ENCODE results near the gene FANCI. TPM values are rescaled to one million over a fixed set of nuclear protein-coding genes. Genes with fewer than 3 reads are reported as not detected.

The FANCI gene
- total RNA-seq, 2 experiments from 2014 or later: 6.1 to 7.1 TPM

DNA sequence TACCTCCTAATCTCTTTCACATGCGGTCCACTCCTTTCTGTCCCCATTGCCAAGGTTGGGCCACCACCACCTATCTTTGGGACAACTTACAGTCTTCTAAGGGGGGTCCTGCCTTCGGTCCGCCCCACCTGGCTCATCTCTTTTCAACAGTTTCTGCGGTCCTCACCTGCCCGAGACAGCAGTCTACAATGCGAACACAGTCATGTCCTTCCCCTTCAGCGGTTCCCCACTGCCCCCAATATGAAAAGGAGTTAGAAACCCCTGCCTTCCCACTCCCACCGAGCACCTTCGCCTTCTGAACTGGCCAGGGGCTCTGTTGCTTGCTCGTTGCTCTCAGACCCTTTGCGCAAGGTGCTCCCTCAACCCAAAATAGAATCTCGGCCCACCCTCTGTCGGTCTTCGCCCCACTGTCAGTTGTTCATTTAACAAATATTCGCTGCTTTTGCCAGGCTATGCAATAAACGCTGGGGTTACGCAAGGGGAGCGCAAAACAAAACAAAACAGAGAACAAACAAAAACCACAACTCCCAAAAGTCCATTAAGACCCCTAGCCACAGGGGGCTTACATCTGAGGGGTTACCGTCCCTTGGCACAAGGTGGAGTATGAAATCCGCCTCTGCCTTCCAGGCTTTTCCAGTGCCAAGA lies 611 bp upstream of the FANCI start:
- no peaks in the 10 kb centered on the region for H3K9me3 Mint-ChIP-seq
- ATAC-seq (ENCODE audit: poor library complexity) (no peak), DNase-seq (peak in 2 of 14 experiments; percentile 4 to 15)
- Histone ChIP-seq H3K4me1 (ENCODE audit: insufficient read depth, low read length) (peaks cover 26% of the 10 kb centered on the region), H3K36me3 (ENCODE audit: insufficient read depth, low read length) (peaks cover 5% of the 10 kb centered on the region), H3K27ac (ENCODE audit: low read depth in 1 of 2, low read length in 2 of 2) (no peak overlapping the region), H3K27me3 (ENCODE audit: control insufficient read depth in 1 of 2, insufficient read depth in 2 of 2, low read length in 2 of 2) (no peaks in the 10 kb centered on the region), H3K4me3 (ENCODE audit: low read length) (peak overlapping the region; percentile 84), H3K9me3 (ENCODE audit: control insufficient read depth in 1 of 2, insufficient read depth in 1 of 2, low read length in 2 of 2) (no peaks in the 10 kb centered on the region)
- H3K4me1 Mint-ChIP-seq (ENCODE audit: low read depth): peaks cover 37% of the 10 kb centered on the region
- no peaks in the 10 kb centered on the region for H3K27me3 Mint-ChIP-seq
- TF ChIP-seq, protein P1, sequence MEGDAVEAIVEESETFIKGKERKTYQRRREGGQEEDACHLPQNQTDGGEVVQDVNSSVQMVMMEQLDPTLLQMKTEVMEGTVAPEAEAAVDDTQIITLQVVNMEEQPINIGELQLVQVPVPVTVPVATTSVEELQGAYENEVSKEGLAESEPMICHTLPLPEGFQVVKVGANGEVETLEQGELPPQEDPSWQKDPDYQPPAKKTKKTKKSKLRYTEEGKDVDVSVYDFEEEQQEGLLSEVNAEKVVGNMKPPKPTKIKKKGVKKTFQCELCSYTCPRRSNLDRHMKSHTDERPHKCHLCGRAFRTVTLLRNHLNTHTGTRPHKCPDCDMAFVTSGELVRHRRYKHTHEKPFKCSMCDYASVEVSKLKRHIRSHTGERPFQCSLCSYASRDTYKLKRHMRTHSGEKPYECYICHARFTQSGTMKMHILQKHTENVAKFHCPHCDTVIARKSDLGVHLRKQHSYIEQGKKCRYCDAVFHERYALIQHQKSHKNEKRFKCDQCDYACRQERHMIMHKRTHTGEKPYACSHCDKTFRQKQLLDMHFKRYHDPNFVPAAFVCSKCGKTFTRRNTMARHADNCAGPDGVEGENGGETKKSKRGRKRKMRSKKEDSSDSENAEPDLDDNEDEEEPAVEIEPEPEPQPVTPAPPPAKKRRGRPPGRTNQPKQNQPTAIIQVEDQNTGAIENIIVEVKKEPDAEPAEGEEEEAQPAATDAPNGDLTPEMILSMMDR (IDR thresholded peaks at IDR 0.05): no peak
- peak overlapping the region; percentile 83 for H3K27ac Mint-ChIP-seq
- CTCF ChIA-PET: interaction anchor here (1.6 to 2.8 kb wide), 2 partner anchors 36 to 116 kb away, joined by 3 to 16 read pairs; no protein-coding TSS in a partner anchor
- intact Hi-C loops (cut with DNase I, micrococcal nuclease): loop anchor here in 1 of 2 experiments (2.0 to 10.0 kb wide), 4 partner anchors 94 to 776 kb away; partner anchors contain the start of genes AEN, MRPL46 and MRPS11
- H3K4me3 Mint-ChIP-seq: peak overlapping the region; percentile 92
- POLR2A ChIA-PET: interaction anchor here (1.3 to 2.7 kb wide), 3 partner anchors 92 to 651 kb away, joined by 3 to 12 read pairs (median 4); partner anchors contain the start of genes ABHD2, AP3S2 and POLG
- peaks cover 7% of the 10 kb centered on the region for H3K36me3 Mint-ChIP-seq (ENCODE audit: low read depth)

- CTCF ChIA-PET: interaction anchor here (0.6 to 2.8 kb wide), 6 partner anchors 38 to 549 kb away, joined by 3 to 16 read pairs (median 4); no protein-coding TSS in a partner anchor
- peaks cover 10% of the 10 kb centered on the region for H3K36me3 Mint-ChIP-seq (ENCODE audit: low read depth)
- no peak overlapping the region for H3K27ac ChIP-seq (ENCODE audit: low read depth in 1 of 2, low read length in 2 of 2)
- no peak for DNase-seq
- H3K27me3 ChIP-seq (ENCODE audit: control insufficient read depth in 1 of 2, insufficient read depth in 2 of 2, low read length in 2 of 2): no peaks in the 10 kb centered on the region
- no peaks in the 10 kb centered on the region for H3K9me3 Mint-ChIP-seq
- TF ChIP-seq, protein P1 (IDR thresholded peaks at IDR 0.05): no peak
- peaks cover 37% of the 10 kb centered on the region for H3K4me1 Mint-ChIP-seq (ENCODE audit: low read depth)
- H3K36me3 ChIP-seq (ENCODE audit: insufficient read depth, low read length): peaks cover 7% of the 10 kb centered on the region
- intact Hi-C loops (cut with DNase I, micrococcal nuclease): loop anchor here in 1 of 2 experiments (5.0 to 10.0 kb wide), 3 partner anchors 342 to 777 kb away; partner anchors contain the start of genes AEN, MRPL46 and MRPS11
- ATAC-seq (ENCODE audit: poor library complexity): no peak
- peaks cover 26% of the 10 kb centered on the region for H3K4me1 ChIP-seq (ENCODE audit: insufficient read depth, low read length)
- H3K9me3 ChIP-seq (ENCODE audit: control insufficient read depth in 1 of 2, insufficient read depth in 1 of 2, low read length in 2 of 2): no peaks in the 10 kb centered on the region
- H3K4me3 Mint-ChIP-seq: peak overlapping the region; percentile 92
- H3K4me3 ChIP-seq (ENCODE audit: low read length): peak overlapping the region; percentile 84
- no peaks in the 10 kb centered on the region for H3K27me3 Mint-ChIP-seq
- POLR2A ChIA-PET: interaction anchor here (1.3 to 2.7 kb wide), 3 partner anchors 90 to 650 kb away, joined by 3 to 12 read pairs (median 4); partner anchors contain the start of genes ABHD2, AP3S2 and POLG
- peak overlapping the region; percentile 83 for H3K27ac Mint-ChIP-seq
Observed at GRCh38 chr15:89244574-89244903, 760 bp downstream of the FANCI start.

GRCh38 chr15:89247446-89247845 lies 3.7 kb downstream of the FANCI start:
- Histone ChIP-seq H3K4me1 (ENCODE audit: insufficient read depth, low read length) (peaks cover 26% of the 10 kb centered on the region), H3K27ac (ENCODE audit: low read depth in 1 of 2, low read length in 2 of 2) (no peak overlapping the region), H3K4me3 (ENCODE audit: low read length) (no peak overlapping the region), H3K9me3 (ENCODE audit: control insufficient read depth in 1 of 2, insufficient read depth in 1 of 2, low read length in 2 of 2) (no peaks in the 10 kb centered on the region), H3K36me3 (ENCODE audit: insufficient read depth, low read length) (peaks cover 7% of the 10 kb centered on the region), H3K27me3 (ENCODE audit: control insufficient read depth in 1 of 2, insufficient read depth in 2 of 2, low read length in 2 of 2) (no peaks in the 10 kb centered on the region)
- ATAC-seq (ENCODE audit: poor library complexity) (no peak), DNase-seq (no peak)
- Mint-ChIP-seq H3K36me3 (ENCODE audit: low read depth) (peaks cover 10% of the 10 kb centered on the region), H3K9me3 (no peaks in the 10 kb centered on the region), H3K4me3 (no peak overlapping the region), H3K4me1 (ENCODE audit: low read depth) (peaks cover 37% of the 10 kb centered on the region), H3K27ac (no peak overlapping the region), H3K27me3 (no peaks in the 10 kb centered on the region)
- intact Hi-C loops (cut with DNase I, micrococcal nuclease): loop anchor here in 1 of 2 experiments (10.0 kb wide), 1 partner anchor 623 kb away; the partner anchor contains the start of gene AEN
- ChIA-PET POLR2A (no interaction called here), CTCF (interaction anchor here (1.5 kb wide), 1 partner anchor 112 kb away, joined by 5 read pairs; no protein-coding TSS in a partner anchor)
- TF ChIP-seq, protein P1 (IDR thresholded peaks at IDR 0.05): no peak

Measured in CD4-positive, alpha-beta T cell (primary cell).